HG02610 (cell line): ENCODE results near the gene TBC1D20.
"Not testable (repeated sequence)": the region's sequence is repeated elsewhere in the genome, so short reads cannot be mapped to it uniquely, and the experiment has no call there.

Experiments
- ATAC-seq: cut with Tn5 transposase; IDR thresholded peaks from one replicate; pipeline ENCODE4 v1.9.1; 2021; ENCODE audit warnings: mild to moderate bottlenecking, moderate library complexity; ENCODE audit not compliant: unreplicated experiment

Gene TBC1D20

GRCh38 chr20:476561-477249, 14.4 kb upstream of the TBC1D20 start:
- not testable (repeated sequence) for ATAC-seq

DNA sequence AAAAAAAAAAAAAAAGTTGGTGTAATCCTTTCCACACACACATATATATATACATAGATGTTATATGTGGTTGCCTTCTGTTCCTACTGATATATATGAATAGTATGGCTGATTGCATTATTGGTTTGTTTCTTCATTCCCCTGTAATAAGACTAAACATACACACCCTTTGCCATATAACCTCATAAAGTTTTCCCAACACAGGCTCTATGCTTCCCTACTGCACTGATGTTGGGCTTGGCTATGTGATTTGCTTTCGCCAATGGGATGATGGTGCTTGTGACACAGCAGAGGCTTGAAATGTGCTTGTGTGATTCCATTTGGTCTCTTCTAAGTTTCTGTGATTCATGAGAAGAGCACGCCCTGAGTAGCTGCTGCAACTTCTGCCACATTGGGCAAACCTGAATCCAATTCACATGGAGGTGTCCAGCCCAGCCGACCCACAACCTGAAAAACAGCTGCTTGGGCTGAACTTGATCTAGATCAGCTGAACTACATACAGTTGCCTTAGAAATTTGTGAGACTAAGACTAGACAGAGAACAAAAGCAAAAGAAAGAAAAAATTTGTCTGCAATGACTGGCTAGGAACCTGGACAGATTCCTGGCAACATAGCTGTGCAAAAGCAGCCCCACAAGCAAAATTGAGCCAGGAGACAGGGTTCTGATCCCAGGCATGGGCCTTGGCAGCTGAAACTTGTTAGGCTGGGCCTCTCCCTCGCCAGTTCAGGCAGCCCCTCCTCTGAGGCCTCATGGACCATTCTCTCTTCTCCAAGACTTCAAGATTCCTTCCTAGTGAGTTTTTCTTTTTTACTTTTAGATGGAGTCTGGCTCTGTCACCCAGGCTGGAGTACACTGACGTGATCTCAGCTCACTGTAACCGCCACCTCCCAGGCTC, 13.4 kb upstream of the TBC1D20 start:
- no peak for ATAC-seq

DNA sequence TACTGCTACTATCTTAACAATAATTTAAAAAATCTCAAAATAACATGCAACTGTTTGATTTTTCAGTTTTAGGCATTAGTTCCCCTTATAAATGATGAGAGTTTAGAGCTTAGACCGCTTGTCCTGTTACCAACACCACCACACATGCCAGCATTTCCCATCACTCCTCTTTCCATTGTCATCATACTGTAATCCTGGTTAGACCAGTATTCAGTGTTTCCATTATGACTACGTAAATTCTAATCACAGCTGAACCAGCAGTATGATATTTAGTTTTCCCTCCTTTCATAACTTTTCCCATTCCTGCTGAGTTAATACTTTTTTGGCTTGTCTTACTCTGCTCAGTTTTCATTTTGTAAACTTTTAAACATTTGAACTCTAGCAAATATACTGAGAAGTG, 12.2 kb upstream of the TBC1D20 start:
- ATAC-seq = no peak

GRCh38 chr20:472889-473292, 10.6 kb upstream of the TBC1D20 start:
- ATAC-seq = no peak

- ATAC-seq = no peak
Measured at GRCh38 chr20:472137-472846, 10.0 kb upstream of the TBC1D20 start.

- ATAC-seq = no peak
Measured at GRCh38 chr20:469746-470490, 7.6 kb upstream of the TBC1D20 start.

GRCh38 chr20:467755-468154, 5.4 kb upstream of the TBC1D20 start:
- no peak for ATAC-seq

DNA sequence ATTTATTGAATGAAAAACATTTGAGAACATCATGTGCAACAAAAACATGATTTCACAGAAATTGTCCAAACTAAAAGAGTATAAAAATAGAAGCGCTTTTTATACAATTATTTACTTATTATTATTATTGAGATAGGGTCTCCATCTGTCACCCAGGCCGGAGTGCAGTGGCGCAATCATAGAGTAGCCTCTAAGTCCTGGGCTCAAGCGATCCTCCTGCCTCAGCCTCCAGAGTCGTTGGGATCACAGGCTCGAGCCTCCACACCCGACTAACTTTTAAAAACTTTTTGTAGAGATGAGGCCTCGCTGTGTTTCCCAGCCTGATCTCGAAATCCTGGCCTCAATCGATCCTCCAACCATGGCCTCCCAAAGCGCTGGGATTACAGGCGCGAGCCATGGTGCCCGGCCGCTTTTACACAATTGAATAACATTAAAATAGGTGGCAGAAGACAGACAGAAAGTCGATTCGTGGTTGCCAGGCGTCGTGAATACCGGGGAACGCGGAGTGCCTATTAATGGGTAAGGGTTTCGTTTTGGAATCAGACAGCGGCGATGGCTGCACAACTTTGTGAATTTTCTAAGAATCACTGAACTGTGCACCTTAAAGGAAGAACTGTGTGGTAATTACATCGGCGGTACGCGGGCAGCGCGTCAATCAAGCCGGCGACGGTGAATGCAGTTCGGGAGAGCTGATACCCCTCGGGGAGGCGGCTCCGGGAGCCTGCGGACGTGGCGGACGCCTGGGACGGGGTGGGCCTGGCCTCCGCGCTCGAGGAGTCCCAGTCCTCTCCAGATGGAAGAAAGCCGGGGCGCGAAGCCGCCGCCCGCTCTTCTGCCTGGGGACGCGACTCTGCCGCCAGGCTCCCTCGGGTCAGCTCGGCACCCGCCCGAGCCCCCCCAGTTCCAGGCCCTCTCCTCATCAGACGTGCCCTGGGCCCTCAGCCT, 807 bp downstream of the TBC1D20 start:
- peak; percentile 43 for ATAC-seq

DNA sequence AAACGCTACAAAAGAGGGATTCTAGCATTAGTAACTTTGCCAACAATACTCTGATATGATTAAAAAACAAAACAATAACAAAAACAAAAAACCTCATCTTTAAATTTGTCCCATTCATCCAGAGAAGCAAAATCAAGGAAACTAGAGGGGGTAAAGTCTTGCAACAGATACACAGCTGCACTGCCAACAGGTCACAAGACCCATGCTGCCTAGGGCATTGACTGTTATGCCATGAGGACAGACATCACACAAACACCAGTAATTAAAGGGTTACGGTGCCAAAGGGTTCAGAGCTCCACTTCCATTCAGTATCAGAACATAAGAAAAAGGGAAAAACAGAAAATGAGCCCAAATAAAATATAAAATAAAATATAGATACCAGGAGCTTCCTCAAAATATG, 1.6 kb downstream of the TBC1D20 start:
- ATAC-seq = no peak

GRCh38 chr20:460180-460579, 2.2 kb downstream of the TBC1D20 start:
- no peak for ATAC-seq

DNA sequence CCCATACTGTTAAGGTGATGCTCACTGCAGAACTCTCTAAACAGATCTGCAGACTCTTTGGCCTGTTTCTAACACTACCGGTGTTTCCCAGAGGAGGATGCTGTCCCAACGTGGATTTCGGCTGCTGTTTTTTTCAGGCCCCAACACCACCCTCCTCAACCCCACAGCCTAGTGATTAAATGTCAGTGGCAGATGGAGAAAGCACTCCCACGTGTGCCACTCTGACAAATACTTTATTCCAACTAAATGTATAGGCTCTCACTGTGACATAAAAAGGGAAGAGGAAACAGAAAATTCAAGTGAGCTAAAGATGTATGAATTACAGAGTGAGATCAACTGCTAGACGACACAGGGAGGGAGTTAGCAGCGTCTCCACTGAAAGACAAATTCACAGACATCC, 3.6 kb downstream of the TBC1D20 start:
- no peak for ATAC-seq

DNA sequence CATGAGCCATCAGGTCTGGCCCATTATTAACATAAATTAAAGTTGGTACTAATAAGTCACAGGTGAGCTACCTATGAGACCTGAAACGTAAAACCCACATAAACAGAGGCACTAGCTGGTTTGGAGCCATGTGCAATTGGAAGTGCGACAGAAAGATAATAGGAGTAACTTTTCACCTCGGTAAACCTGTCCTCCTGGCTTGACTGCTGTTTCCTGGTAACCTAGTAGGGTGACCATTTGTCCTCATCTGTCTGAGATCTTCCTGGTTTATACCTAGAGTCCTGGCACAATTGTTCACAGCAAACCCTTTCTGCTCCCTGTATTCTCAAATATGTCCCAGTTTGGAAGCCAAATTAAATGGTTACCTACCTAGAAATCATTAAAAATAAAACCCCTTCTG, 7.4 kb downstream of the TBC1D20 start:
- ATAC-seq = no peak

DNA sequence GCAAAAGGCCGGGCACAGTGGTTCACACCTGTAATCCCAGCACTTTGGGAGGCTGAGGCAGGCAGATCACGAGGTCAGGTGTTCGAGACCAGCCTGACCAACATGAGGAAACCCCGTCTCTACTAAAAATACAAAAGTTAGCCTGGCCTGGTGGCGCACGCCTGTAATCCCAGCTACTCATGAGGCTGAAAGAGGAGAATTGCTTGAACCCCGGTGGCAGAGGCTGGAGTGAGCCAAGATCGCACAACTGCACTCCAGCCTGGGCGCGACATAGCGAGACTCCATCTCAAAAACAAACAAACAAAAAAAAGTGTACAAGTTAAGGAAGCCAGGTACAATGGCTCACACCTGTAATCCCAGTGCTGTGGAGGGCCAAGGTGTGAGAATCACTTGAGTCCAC, 10.3 kb downstream of the TBC1D20 start:
- ATAC-seq = not testable (repeated sequence)

GRCh38 chr20:445514-446336, 16.6 kb downstream of the TBC1D20 start:
- ATAC-seq = no peak

GRCh38 chr20:444862-445426, 17.4 kb downstream of the TBC1D20 start:
- ATAC-seq = no peak

GRCh38 chr20:444117-444516, 18.2 kb downstream of the TBC1D20 start:
- no peak for ATAC-seq

- ATAC-seq = no peak
Measured at GRCh38 chr20:443223-443775, 19.0 kb downstream of the TBC1D20 start.

- no peak for ATAC-seq
Measured at GRCh38 chr20:440636-441035, 21.7 kb downstream of the TBC1D20 start.
